ENCODE results near the gene SIRT2. TPM values are rescaled to one million over a fixed set of nuclear protein-coding genes. Genes with fewer than 3 reads are reported as not detected.
"Not testable (repeated sequence)": the region's sequence is repeated elsewhere in the genome, so short reads cannot be mapped to it uniquely, and the experiment has no call there.

Gene SIRT2
- total RNA-seq, 1 donor from 2014 or later, result 41.3 TPM

GRCh38 chr19:38878575-38879399, 20.6 kb downstream of the SIRT2 start:
- no peak overlapping the region for H3K4me3 ChIP-seq (ENCODE audit: low read depth, low read length)
- FAIRE-seq (no peak), DNase-seq (ENCODE audit: low read depth) (no peak)

DNA sequence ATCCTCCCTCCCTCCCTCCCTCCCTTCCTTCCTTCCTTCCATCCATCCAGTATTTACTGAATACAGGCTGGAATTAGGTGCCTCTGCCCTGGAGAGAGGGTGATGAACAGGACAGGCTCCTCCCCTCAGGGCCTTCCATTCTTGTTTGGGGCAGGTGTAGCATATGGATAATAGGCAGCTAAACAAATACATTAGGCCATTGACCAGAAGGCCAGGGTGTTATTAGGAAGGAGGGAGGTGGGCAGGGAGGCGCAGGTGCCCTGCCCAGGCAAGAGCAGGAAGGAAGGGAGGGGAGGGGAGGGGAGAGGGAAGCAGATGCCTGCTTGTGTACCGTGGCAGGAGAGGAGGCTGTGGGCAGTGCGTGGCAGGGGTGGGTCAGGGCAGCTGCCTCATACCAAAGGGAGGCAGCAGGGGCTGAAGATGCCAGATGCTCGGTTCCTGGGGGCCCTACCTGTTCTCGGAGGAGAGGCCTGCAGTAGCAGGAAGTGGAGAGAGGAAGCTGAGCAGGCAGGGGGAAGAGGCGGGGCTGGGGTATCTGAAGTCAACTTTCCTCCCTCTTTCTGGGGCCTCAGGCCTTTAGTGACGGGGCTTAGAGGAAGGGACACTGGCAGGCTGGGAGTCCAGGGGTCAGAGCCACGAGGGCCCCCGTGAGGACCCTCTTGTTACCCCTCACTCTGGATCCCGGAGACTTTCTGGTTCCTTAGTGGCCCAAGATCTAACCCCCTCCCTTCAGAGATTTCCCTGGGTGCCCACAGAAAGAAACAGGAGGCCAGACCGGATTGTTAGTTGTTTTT, 21.4 kb downstream of the SIRT2 start, which contains the start of gene RINL:
Gene RINL, minus strand, starts transcription at position 495 of the 794 bp plus-strand sequence. CDS start 1,533 bp downstream, outside the sequence.
- Histone ChIP-seq H3K36me3 (ENCODE audit: control insufficient read depth, insufficient read depth, low read length) (no peaks in the 10 kb centered on the region), H3K27me3 (ENCODE audit: control insufficient read depth, insufficient read depth, low read length) (no peaks in the 10 kb centered on the region), H3K4me3 (ENCODE audit: low read depth, low read length) (peak within 1 kb of the TSS; percentile 12)
- FAIRE-seq (no peak), DNase-seq (ENCODE audit: low read depth) (peak; percentile 21)
- TF ChIP-seq, protein P1, sequence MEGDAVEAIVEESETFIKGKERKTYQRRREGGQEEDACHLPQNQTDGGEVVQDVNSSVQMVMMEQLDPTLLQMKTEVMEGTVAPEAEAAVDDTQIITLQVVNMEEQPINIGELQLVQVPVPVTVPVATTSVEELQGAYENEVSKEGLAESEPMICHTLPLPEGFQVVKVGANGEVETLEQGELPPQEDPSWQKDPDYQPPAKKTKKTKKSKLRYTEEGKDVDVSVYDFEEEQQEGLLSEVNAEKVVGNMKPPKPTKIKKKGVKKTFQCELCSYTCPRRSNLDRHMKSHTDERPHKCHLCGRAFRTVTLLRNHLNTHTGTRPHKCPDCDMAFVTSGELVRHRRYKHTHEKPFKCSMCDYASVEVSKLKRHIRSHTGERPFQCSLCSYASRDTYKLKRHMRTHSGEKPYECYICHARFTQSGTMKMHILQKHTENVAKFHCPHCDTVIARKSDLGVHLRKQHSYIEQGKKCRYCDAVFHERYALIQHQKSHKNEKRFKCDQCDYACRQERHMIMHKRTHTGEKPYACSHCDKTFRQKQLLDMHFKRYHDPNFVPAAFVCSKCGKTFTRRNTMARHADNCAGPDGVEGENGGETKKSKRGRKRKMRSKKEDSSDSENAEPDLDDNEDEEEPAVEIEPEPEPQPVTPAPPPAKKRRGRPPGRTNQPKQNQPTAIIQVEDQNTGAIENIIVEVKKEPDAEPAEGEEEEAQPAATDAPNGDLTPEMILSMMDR (IDR thresholded peaks at IDR 0.05; ENCODE audit: insufficient read depth, low read length, severe bottlenecking), result no peak

More at GRCh38 chr19:38878575-38879399, 20.6 kb downstream of the SIRT2 start:
- Histone ChIP-seq H3K36me3 (ENCODE audit: control insufficient read depth, insufficient read depth, low read length) (no peaks in the 10 kb centered on the region), H3K27me3 (ENCODE audit: control insufficient read depth, insufficient read depth, low read length) (no peaks in the 10 kb centered on the region)
- TF ChIP-seq, protein P1 (IDR thresholded peaks at IDR 0.05; ENCODE audit: insufficient read depth, low read length, severe bottlenecking), result peak; percentile 8

DNA sequence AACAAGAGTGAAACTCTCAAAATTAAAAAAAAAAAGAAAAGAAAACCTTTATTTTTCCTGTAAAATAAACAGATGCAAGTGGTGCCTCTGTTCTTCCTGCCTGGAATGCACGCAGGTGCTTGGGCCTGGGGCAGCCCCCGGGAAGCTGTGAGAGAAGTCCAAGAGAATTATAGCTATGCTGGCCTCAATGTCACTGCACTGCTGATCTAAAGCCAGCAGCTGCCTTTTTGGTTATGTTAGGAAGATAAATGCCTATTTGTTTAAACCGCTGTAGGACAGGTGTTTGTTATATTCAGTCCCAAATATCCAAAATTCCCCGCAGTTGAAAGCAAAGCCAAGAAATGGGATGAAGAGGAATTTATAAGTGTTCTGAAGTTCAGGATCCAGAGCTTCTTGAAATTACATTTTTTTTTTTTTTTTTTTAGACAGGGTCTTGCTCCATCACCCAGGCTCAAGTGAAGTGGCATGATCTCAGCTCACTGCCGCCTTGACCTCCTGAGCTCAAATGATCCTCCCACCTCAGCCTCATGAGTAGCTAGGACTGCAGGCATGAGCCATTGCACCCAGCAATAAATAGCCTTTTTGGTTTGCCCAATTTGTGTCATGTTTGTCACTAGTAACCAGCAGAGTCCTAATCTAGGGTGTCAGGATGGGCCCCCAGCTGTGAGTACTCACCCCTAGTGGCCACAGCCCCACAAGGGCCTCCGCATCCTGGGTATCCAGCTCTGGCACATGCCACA, 23.6 kb downstream of the SIRT2 start:
- TF ChIP-seq, protein P1 (IDR thresholded peaks at IDR 0.05; ENCODE audit: insufficient read depth, low read length, severe bottlenecking), result no peak
- H3K36me3 ChIP-seq (ENCODE audit: control insufficient read depth, insufficient read depth, low read length), result no peaks in the 10 kb centered on the region
- H3K27me3 ChIP-seq (ENCODE audit: control insufficient read depth, insufficient read depth, low read length), result no peaks in the 10 kb centered on the region
- FAIRE-seq (no peak), DNase-seq (ENCODE audit: low read depth) (no peak)
- no peak overlapping the region for H3K4me3 ChIP-seq (ENCODE audit: low read depth, low read length)

DNA sequence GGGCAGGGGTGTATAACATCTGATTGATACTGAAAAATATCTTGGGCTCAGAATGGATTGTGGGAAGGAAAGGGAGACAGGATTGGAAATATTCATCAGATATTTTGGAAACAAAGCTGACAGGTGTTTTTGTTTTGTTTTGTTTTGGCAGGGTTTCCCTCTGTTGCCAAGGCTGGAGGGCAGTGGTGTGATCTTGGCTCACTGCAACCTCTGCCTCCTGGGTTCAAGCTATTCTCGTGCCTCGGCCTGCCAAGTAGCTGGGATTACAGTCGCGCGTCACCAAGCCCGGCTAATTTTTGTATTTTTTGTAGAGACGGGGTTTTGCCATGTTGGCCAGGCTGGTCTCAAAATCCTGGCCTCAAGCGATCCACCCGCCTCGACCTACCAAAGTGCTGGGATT, 26.0 kb downstream of the SIRT2 start:
- H3K27me3 ChIP-seq (ENCODE audit: control insufficient read depth, insufficient read depth, low read length); H3K4me3 ChIP-seq (ENCODE audit: low read depth, low read length); DNase-seq (ENCODE audit: low read depth); H3K36me3 ChIP-seq (ENCODE audit: control insufficient read depth, insufficient read depth, low read length); FAIRE-seq: not testable (repeated sequence)

GRCh38 chr19:38870612-38871011, 28.8 kb downstream of the SIRT2 start:
- Histone ChIP-seq H3K4me3 (ENCODE audit: low read depth, low read length) (no peak overlapping the region), H3K36me3 (ENCODE audit: control insufficient read depth, insufficient read depth, low read length) (no peaks in the 10 kb centered on the region), H3K27me3 (ENCODE audit: control insufficient read depth, insufficient read depth, low read length) (no peaks in the 10 kb centered on the region)
- TF ChIP-seq, protein P1 (IDR thresholded peaks at IDR 0.05; ENCODE audit: insufficient read depth, low read length, severe bottlenecking), result no peak
- FAIRE-seq (no peak), DNase-seq (ENCODE audit: low read depth) (no peak)

All from bronchial epithelial cell (primary cell).